Skin of body (tissue), 1 donor: ENCODE measurements around the gene RUBCN. TPM values are rescaled to one million over a fixed set of nuclear protein-coding genes. Genes with fewer than 3 reads are reported as not detected.

Experiments
- total RNA-seq: library from RNA; depleted of rRNA; stranded (reverse); fragments of >200 nt; gene quantifications from one replicate; pipeline ENCODE4 v1.2.3, GENCODE V29; 2014

The RUBCN gene
- total RNA-seq, 1 donor from 2014 or later: 12.1 TPM

Other genes with a start within 250 kb of the RUBCN start
- 13.0 TPM for gene BDH1, start 180.9 kb downstream of the RUBCN start, total RNA-seq
- gene FYTTD1, start 13.0 kb upstream of the RUBCN start, total RNA-seq: 38.1 TPM
- gene LRCH3, start 54.4 kb upstream of the RUBCN start, total RNA-seq: 129 TPM
- 824 TPM for gene RPL35A, start 213.3 kb upstream of the RUBCN start, total RNA-seq
- gene LMLN, start 223.3 kb upstream of the RUBCN start, total RNA-seq: 5.2 TPM